ENCODE results near the gene RCOR3.
"Not testable (repeated sequence)": the region's sequence is repeated elsewhere in the genome, so short reads cannot be mapped to it uniquely, and the experiment has no call there.

Gene RCOR3

GRCh38 chr1:211258756-211259637, at the start of gene RCOR3:
Gene RCOR3, plus strand, starts transcription at chr1:211259366. Its CDS starts 195 bp downstream, at chr1:211259561.
- peak; percentile 97 for DNase-seq

- DNase-seq = no peak
These were observed 49.1 kb upstream of the RCOR3 start for GRCh38 chr1:211210052-211210451.

- no peak for DNase-seq
These were observed 48.2 kb upstream of the RCOR3 start for GRCh38 chr1:211210965-211211364.

- DNase-seq = no peak
These were observed 45.5 kb upstream of the RCOR3 start for GRCh38 chr1:211213702-211214101.

- DNase-seq = no peak
These were observed 43.6 kb upstream of the RCOR3 start for GRCh38 chr1:211215577-211215976.

- DNase-seq = no peak
These were observed 41.8 kb upstream of the RCOR3 start for GRCh38 chr1:211217392-211217791.

GRCh38 chr1:211222469-211223234, 36.5 kb upstream of the RCOR3 start:
- not testable (repeated sequence) for DNase-seq

GRCh38 chr1:211228573-211229364, 30.4 kb upstream of the RCOR3 start:
- DNase-seq = not testable (repeated sequence)

GRCh38 chr1:211229365-211229759, 29.8 kb upstream of the RCOR3 start:
- no peak for DNase-seq

GRCh38 chr1:211231873-211232272, 27.3 kb upstream of the RCOR3 start:
- DNase-seq = no peak

- no peak for DNase-seq
These were observed 22.4 kb upstream of the RCOR3 start for GRCh38 chr1:211236633-211237320.

GRCh38 chr1:211237579-211237978, 21.6 kb upstream of the RCOR3 start:
- no peak for DNase-seq

GRCh38 chr1:211240567-211240966, 18.6 kb upstream of the RCOR3 start:
- not testable (repeated sequence) for DNase-seq

GRCh38 chr1:211241071-211241470, 18.1 kb upstream of the RCOR3 start:
- DNase-seq = no peak

- DNase-seq = not testable (repeated sequence)
These were observed 15.5 kb upstream of the RCOR3 start for GRCh38 chr1:211243639-211244038.

- not testable (repeated sequence) for DNase-seq
These were observed 12.6 kb upstream of the RCOR3 start for GRCh38 chr1:211246583-211246982.

GRCh38 chr1:211247921-211248320, 11.2 kb upstream of the RCOR3 start:
- peak; percentile 14 for DNase-seq

GRCh38 chr1:211249611-211250010, 9.6 kb upstream of the RCOR3 start:
- DNase-seq = not testable (repeated sequence)

- DNase-seq = no peak
These were observed 1.3 kb upstream of the RCOR3 start for GRCh38 chr1:211257826-211258225.

GRCh38 chr1:211258310-211258755, 833 bp upstream of the RCOR3 start:
- peak; percentile 84 for DNase-seq

GRCh38 chr1:211259638-211260126, 516 bp downstream of the RCOR3 start:
- peak; percentile 61 for DNase-seq
